ENCODE measurements around the gene MMP2.

Gene MMP2

GRCh38 chr16:55471448-55472097, 7.4 kb upstream of the MMP2 start:
- TF ChIP-seq CTCF (IDR thresholded peaks at IDR 0.05; ENCODE audit: insufficient read depth, low read length, missing control alignments): no peak
- no peak overlapping the region; the same call in 1 of the 2 replicates for H3K4me3 ChIP-seq (ENCODE audit: low read depth, low read length)
- POLR2A ChIA-PET: interaction anchor here (0.8 to 1.9 kb wide), 6 partner anchors 9 to 57 kb away, joined by 3 to 16 read pairs (median 6); partner anchors contain the start of gene MMP2
- CTCF ChIA-PET: interaction anchor here (0.7 to 18.5 kb wide), 11 partner anchors 9 to 375 kb away, joined by 3 to 919 read pairs (median 5); no protein-coding TSS in a partner anchor
- DNase-seq (ENCODE audit: low read depth, low spot score): peak; percentile 60

GRCh38 chr16:55473587-55473986, 5.4 kb upstream of the MMP2 start:
- H3K4me3 ChIP-seq (ENCODE audit: low read depth, low read length): no peak overlapping the region
- CTCF ChIA-PET: interaction anchor here (1.4 to 18.5 kb wide), 4 partner anchors 9 to 231 kb away, joined by 4 to 919 read pairs (median 14); no protein-coding TSS in a partner anchor
- POLR2A ChIA-PET: interaction anchor here (0.6 to 1.3 kb wide), 2 partner anchors 27 to 36 kb away, joined by 3 to 4 read pairs; no protein-coding TSS in a partner anchor
- no peak for DNase-seq (ENCODE audit: low read depth, low spot score)
- TF ChIP-seq CTCF (IDR thresholded peaks at IDR 0.05; ENCODE audit: insufficient read depth, low read length, missing control alignments): no peak

GRCh38 chr16:55474821-55475220, 4.2 kb upstream of the MMP2 start:
- no peak for TF ChIP-seq CTCF (IDR thresholded peaks at IDR 0.05; ENCODE audit: insufficient read depth, low read length, missing control alignments)
- DNase-seq (ENCODE audit: low read depth, low spot score): no peak
- no peak overlapping the region for H3K4me3 ChIP-seq (ENCODE audit: low read depth, low read length)
- ChIA-PET POLR2A (no interaction called here), CTCF (interaction anchor here (0.8 to 3.1 kb wide), 4 partner anchors 10 to 232 kb away, joined by 3 to 21 read pairs (median 4); no protein-coding TSS in a partner anchor)

- DNase-seq (ENCODE audit: low read depth, low spot score): no peak
- CTCF ChIA-PET: interaction anchor here (1.2 to 3.1 kb wide), 4 partner anchors 11 to 231 kb away, joined by 3 to 21 read pairs (median 6); no protein-coding TSS in a partner anchor
- H3K4me3 ChIP-seq (ENCODE audit: low read depth, low read length): no peak overlapping the region
- POLR2A ChIA-PET: no interaction called here
- TF ChIP-seq CTCF (IDR thresholded peaks at IDR 0.05; ENCODE audit: insufficient read depth, low read length, missing control alignments): no peak
These were observed 3.1 kb upstream of the MMP2 start for GRCh38 chr16:55475919-55476318.

- H3K4me3 ChIP-seq (ENCODE audit: low read depth, low read length): no peak overlapping the region
- CTCF ChIA-PET: interaction anchor here (0.9 to 2.7 kb wide), 4 partner anchors 12 to 67 kb away, joined by 3 to 6 read pairs (median 4); no protein-coding TSS in a partner anchor
- POLR2A ChIA-PET: no interaction called here
- TF ChIP-seq CTCF (IDR thresholded peaks at IDR 0.05; ENCODE audit: insufficient read depth, low read length, missing control alignments): no peak
- no peak for DNase-seq (ENCODE audit: low read depth, low spot score)
These were observed 2.1 kb upstream of the MMP2 start for GRCh38 chr16:55476625-55477533.
